GM18951 (cell line): ENCODE measurements around the gene SH3YL1.

ENCODE experiments used
- POLR2A ChIP-seq: IDR thresholded peaks from 4 replicates; pipeline ENCODE4 v1.6.1; 2011; ENCODE audit warnings: mild to moderate bottlenecking; ENCODE audit not compliant: insufficient read length, insufficient read depth; ENCODE audit errors: extremely low read depth
- in situ Hi-C: fragments of 300-500 bp; cut with MboI; formaldehyde crosslinking; loops from one replicate; pipeline ENCODE4 v1.12.0; 2022; ENCODE audit warnings: low sequenced_read_pairs, mixed read lengths, inconsistent platforms; ENCODE audit not compliant: unreplicated experiment

Gene SH3YL1

GRCh38 chr2:287471-287885 is 23.6 kb upstream of the SH3YL1 start:
- in situ Hi-C loops, result no loop called here

GRCh38 chr2:286774-287392 is 23.1 kb upstream of the SH3YL1 start:
- in situ Hi-C loops, result no loop called here
- TF ChIP-seq POLR2A, result no peak

More at GRCh38 chr2:287471-287885, 23.6 kb upstream of the SH3YL1 start:
- no peak for TF ChIP-seq POLR2A

- TF ChIP-seq POLR2A, result no peak
- in situ Hi-C loops, result no loop called here
Observed at GRCh38 chr2:286035-286434, 22.2 kb upstream of the SH3YL1 start.

GRCh38 chr2:285531-285930 is 21.7 kb upstream of the SH3YL1 start:
- in situ Hi-C loops, result no loop called here
- TF ChIP-seq POLR2A, result no peak

- no peak for TF ChIP-seq POLR2A
- in situ Hi-C loops, result no loop called here
Observed at GRCh38 chr2:284896-285492, 21.2 kb upstream of the SH3YL1 start.

- no peak for TF ChIP-seq POLR2A
Observed at GRCh38 chr2:283996-284794, 20.4 kb upstream of the SH3YL1 start.

GRCh38 chr2:282371-283263 is 18.8 kb upstream of the SH3YL1 start:
- TF ChIP-seq POLR2A, result no peak
- in situ Hi-C loops, result no loop called here

More at GRCh38 chr2:283996-284794, 20.4 kb upstream of the SH3YL1 start:
- in situ Hi-C loops, result no loop called here

- no peak for TF ChIP-seq POLR2A
- in situ Hi-C loops, result no loop called here
Observed at GRCh38 chr2:281381-281780, 17.5 kb upstream of the SH3YL1 start.

- no peak for TF ChIP-seq POLR2A
- in situ Hi-C loops, result no loop called here
Observed at GRCh38 chr2:280650-281110, 16.8 kb upstream of the SH3YL1 start.

- TF ChIP-seq POLR2A, result no peak
- in situ Hi-C loops, result no loop called here
Observed at GRCh38 chr2:279956-280649, 16.3 kb upstream of the SH3YL1 start.

GRCh38 chr2:279366-279765 is 15.5 kb upstream of the SH3YL1 start:
- no peak for TF ChIP-seq POLR2A
- in situ Hi-C loops, result no loop called here

GRCh38 chr2:278927-279320 is 15.1 kb upstream of the SH3YL1 start:
- in situ Hi-C loops, result no loop called here
- TF ChIP-seq POLR2A, result no peak
